ENCODE measurements around the gene CDHR4.
"Not testable (repeated sequence)": the region's sequence is repeated elsewhere in the genome, so short reads cannot be mapped to it uniquely, and the experiment has no call there.

CDHR4 gene, protein sequence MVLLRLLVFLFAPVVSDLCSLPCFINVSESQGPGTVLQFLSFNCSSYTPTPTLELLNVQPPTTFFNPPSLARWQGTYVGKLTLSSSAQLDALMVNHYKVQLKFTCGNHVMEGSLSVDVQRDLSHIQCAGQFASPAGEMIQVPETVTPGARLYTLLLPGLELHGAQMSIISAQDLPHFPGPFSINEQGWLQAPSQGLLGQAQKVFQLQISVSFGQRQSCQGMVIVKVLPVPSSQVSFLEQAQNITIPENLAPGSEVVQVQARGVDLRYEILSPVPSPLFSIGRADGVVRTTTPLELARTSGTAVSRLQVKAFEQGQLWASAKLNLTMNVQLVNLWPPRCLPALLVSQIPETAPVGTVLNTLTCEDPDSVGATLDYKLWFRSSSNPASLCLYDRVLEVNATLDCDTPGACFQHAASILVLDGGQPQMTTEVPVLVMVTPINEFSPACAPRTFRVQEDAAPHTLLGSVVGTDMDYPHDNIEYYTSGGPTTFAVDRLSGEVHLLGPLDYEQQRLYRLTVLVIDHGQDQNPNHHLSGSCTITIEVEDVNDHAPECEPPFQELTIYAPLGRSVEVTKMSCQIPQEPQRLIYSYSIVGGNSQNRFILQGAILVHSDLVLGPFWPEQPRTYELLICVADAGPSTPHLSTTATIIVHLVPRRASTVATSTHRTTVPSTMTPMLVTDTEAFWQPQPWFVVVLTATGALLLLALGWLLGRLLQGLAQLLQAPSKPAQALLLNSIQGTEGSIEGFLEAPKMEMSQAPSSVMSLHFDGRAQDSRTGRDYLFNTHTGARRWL
- total RNA-seq: 0.09 to 0.20 reads per million in 2 donors

- DNase-seq: no peak
These were observed at the start of gene CDHR4 for GRCh38 chr3:49799761-49800160. Gene CDHR4 (minus strand): TSS chr3:49799873. CDS start chr3:49799812, 61 bp downstream.

DNA sequence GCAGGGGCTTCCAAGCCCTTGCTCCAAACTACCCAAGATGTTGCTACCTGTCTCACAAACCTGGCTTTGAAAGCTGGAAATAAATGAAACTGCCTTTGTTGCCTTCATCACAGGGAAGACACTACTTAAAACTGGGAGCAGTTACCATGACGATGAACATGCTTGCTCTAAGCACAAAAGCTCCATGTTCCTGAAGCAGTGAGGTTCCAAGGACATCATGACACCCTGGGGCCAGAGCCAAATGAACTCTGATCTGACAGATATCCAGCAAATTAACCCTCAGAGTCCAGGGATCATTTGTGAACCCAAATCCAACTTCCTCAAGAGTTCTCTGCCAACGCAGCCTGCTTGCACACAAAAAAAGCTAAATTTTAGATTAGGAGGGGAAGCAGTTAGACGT lies 46.0 kb upstream of the CDHR4 start:
- no peak for DNase-seq

DNA sequence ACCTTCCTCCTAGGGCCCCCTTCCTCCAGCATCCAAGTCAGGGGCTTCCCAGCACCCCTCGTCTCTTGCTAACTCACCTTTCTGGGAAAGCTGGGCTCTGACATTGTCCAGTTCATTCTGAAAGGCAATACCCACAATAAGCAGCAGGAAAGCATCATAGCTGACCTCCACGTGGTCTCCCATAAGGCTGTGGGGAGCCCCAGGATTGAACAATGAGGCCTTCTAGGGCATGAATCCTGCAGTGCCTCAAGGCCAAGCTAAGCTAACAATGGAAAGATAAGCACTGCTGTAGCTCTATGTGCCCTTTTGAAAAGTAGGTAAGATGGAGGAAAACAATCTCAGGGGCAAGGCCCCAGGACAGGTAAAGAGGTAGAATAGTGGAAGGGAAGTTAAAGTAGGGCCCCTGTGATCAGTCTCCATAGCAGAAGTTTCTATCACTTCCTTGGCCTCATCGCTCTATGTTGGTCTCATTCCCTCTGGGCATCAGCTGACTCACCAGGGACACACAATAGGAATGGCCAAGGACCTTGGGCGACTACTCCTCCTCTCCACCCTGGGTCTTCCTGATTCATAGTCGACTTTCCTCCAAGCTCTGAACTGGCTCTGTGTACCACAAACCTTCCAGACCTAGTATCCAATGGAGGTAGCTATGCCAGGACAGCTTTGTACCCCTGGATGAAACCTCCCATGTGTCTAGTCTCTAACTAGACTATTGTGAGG lies 45.0 kb upstream of the CDHR4 start:
- no peak for DNase-seq

GRCh38 chr3:49842843-49843517 lies 43.3 kb upstream of the CDHR4 start:
- no peak for DNase-seq

DNA sequence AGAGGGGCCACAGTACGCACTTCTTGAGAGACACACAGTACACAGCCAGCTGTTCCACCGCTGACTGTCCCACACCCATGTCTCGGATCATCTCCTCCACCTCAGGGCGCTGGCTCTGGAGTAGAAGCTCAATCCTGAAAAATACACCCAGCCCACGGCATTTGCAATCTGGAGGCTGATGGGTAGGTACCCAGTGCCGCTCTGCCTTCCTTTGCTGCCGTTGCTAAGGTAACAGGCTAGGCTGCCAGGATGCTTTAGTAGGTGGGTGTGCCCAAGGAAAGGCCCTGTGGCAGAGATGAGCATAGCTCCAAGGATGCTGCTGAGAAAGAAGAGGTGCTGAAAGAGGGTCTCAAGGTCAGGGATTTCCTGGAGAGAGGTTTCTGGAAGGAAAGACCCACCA lies 42.1 kb upstream of the CDHR4 start:
- DNase-seq: no peak

DNA sequence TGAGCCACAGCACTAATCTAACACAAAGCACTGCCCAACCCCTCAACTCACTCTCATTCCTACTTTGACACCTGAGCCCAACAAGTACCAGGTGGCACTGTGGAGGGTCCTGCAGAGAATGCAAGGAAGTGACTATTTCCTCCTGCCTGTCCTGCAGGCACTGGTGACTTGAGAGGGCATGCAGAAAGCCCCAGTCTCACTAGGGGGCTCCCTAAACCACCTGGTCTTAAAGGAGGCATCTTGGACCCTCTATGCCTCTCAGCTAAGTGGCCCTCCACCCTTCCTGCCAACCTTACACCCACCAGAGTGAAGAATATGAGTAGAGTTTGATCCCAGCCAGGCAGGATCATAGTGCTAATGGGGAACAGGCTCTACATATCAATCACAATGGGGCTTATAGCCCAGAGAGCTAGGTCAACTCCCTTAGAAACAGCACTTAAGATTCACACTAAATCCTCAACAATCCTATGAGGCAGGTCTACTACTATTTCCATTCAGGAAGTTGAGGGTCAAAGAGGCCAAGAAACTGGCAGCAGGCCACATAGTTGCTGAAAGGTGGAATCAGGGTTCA lies 41.5 kb upstream of the CDHR4 start:
- no peak for DNase-seq

- no peak for DNase-seq
These were observed 40.7 kb upstream of the CDHR4 start for GRCh38 chr3:49840388-49840787.

- no peak for DNase-seq
These were observed 39.6 kb upstream of the CDHR4 start for GRCh38 chr3:49839193-49839809.

GRCh38 chr3:49831341-49831740 lies 31.7 kb upstream of the CDHR4 start:
- no peak for DNase-seq

DNA sequence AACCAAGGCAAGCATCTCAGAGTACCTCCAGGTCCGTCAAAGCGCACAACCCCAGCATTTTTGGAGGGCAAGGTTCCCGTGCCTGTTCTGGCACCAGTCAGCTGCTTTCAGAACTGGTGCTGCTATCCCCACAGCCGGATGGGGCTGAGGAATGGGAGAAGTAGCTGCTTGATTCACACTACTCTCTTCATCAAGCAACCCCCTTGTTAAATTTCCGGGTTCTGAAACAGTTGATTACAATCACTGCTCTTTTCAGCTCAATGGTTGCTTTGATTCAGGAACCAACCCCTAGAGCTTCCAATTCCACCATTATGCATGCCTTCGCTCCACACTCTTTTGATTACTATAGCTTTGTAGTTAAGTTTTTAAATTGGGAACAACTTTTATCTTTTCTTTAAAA lies 26.3 kb upstream of the CDHR4 start:
- DNase-seq: no peak

DNA sequence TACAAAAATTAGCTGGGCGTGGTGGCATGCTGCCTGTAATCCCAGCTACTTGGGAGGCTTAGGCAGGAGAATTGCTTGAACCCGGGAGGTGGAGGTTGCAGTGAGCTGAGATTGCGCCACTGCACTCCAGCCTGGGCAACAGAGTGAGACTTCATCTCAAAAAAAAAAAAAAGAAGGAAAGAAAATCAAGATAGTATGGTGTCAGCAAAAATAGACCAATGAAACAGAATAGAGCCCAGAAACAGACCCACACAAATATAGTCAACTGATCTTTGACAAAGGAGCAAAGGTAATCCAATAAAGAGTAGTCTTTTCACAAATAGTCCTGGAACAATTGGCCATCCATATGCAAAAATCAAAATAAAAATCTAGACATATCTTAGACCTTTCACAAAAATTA lies 23.5 kb upstream of the CDHR4 start:
- DNase-seq: not testable (repeated sequence)

- no peak for DNase-seq
These were observed 14.0 kb upstream of the CDHR4 start, which contains the start of gene UBA7 for GRCh38 chr3:49813497-49814174. Gene UBA7 (minus strand): TSS chr3:49813953. CDS start chr3:49813787, 166 bp downstream.

DNA sequence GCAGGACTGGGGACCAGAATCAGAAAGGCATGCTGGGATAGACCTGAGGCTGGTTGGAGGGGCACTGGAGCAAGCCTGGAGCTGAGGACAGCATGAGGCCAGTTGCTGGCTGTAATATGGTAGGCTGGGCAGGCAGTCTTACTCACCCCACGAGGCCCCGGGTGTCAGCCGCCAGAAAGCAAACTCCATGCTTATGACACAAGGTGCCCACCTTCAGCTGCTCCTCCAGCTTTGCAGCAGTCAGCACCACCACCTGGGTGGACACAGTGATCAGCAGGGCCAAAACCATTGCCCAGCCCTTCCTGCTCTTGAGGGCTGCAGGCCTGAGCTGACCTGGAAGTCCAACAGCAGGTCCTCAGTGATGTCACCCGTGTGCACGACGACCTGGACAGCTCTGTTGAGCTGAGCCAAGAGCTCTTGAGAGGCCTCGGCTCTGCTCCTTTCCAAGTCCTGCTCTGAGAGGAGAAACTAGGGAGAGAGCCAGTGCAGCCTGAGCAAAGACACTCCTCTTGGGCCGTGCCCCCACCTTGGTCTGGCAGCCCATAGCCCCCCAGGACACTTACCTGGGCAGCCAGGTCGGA lies 13.3 kb upstream of the CDHR4 start:
- DNase-seq: no peak

DNA sequence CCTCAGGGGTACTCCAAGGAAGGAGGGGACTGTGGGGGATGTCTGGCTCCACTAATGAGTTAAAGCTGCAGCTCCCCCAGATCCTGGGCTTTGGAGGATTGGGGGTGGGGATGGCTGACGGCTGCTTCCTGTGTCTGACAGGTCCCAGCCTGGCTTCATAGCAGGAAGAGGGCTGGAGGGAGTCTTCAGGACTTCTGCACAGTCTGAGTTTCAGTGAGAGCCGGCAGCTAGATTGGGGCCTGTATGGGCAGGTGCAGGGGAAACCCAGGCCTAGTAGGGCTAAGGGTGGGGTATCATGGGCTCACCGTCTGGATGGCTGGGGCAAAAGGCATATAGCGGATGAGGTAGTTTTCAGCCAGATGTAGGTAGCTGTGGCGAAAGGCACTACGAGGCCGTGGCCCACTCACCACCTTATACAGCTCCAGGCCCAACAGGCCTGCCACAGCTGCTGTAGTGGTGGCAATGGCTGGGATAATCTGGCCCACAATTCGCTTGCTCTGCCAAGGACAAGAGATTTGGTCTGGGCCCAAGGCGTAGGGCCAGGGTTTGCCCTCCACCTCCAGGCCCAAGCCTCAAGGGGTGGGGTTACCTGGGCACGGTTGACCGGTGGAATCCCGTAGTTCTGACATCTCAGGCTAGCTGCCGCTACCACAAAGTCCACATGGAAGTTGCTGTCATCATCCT lies 7.9 kb upstream of the CDHR4 start:
- no peak for DNase-seq

DNA sequence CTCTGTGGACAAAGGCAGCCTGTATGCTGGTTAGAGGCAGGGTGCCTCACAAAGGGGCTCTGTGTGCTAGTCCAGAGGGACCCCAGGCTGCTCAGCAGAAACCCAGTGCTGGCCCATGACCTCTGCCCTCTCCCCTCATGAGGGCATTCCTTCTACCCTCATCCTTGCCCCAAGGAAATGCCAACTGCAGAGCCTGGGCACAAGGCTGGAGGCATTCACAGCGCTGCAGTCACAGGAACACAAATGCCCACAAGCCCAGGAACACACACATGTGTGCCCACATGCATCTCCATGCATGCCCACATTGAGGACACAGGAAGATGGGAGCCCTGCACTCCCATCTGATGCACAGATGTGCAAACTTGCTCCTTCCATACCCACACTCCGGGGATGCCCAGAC lies 7.2 kb upstream of the CDHR4 start:
- no peak for DNase-seq

DNA sequence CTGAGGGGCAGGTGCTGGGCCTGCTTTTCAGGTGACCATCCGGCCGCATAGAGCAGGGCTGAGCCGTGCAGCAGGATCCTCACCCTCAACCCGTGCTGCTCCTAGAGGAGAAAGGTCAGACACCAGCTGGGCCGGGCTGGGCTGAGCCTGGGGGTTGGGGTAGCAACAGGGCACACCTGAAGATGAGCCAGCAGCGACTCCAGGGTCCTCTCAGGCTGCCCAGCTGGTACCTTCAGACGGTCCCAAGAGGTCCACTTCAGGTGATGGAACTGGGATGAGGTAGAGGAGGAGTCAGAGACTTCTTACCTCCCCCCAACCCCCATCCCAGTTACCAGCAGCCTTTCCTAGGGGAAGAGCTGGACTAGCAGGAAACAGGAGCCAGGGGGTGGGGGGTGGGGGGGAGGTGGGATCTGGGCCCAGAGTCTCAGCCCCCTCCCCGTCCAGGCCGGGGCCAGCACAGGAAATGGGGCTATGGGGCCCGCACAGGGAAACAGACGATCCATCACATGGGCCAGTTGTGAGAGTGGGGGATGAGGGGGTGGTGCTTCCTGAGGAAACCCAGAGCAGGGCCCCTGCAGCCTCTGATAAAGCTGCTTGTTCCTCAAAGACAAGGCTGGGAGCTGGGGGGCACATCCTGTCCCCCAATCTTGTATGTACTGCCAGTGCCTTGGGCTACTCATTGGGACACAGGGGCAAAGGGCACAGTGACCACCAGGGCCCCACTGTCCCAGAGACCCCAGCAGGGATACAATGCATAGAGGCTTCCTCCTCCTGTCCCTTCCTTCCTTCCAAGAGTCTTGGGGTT lies 6.4 kb upstream of the CDHR4 start:
- no peak for DNase-seq

DNA sequence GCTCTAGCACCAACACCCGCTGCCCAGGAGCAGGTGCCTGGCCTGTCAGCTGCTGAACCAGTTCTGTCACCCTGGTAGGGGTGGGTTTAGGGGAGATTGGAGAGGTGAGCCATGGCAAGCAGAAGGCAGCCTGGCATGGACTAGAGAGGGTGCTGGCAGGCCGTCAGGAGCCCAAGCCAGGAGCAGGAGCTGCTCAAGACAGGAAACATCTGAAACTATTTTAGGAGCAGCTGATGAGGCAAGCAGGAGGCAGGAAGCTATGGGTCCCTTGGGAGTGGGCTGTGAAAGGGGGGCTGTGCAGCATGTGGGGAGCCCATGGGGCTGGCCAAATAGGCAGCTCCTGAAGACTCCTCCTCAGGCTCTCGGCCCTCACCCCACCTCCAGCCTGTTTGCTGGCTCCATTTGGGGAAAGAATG lies 5.7 kb upstream of the CDHR4 start:
- no peak for DNase-seq

DNA sequence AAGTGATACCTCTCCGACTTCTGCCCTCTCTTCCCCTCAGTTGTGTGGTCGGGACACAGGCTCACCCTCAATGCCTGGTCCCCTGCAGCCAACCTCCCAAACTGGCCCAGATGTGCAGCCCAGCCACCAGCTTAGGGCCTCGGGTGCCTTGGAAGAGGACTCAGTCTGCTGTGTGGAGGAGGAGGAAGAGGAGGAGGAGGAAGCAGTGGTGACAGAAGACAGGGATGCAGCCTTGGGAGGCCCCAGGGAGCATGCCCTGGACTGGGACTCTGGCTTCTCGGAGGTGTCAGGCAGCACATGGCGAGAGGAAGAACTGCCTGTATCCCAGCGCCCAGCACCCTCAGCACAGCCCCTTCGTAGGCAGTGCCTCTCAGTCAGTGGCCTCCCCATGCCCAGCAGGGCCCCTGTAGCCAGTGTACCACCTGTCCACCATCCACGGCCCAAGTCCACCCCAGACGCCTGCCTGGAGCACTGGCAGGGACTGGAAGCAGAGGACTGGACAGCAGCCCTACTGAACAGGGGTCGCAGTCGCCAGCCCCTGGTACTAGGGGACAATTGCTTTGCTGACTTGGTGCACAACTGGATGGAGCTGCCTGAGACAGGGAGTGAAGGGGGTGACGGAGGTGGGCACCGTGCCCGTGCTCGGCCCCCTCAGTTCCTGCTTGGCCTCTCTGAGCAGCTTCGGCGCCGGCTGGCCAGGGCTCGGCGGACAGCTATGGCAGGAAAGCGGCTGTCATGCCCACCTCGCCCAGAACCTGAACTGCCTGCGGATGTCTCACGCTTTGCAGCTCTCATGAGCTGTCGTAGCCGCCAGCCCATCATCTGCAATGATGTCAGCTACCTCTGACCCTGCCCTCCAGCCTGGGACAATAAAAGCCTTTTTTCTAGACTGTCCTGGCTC lies 4.7 kb upstream of the CDHR4 start:
- no peak for DNase-seq
